GM21723 (cell line): Measurements from ENCODE around the gene GLB1L.
"Not testable (repeated sequence)": the region's sequence is repeated elsewhere in the genome, so short reads cannot be mapped to it uniquely, and the experiment has no call there.

Source experiments
- ATAC-seq: cut with Tn5 transposase; IDR thresholded peaks from one replicate; pipeline ENCODE4 v1.9.1; 2021; ENCODE audit warnings: mild to moderate bottlenecking, moderate library complexity; ENCODE audit not compliant: unreplicated experiment

The GLB1L gene

DNA sequence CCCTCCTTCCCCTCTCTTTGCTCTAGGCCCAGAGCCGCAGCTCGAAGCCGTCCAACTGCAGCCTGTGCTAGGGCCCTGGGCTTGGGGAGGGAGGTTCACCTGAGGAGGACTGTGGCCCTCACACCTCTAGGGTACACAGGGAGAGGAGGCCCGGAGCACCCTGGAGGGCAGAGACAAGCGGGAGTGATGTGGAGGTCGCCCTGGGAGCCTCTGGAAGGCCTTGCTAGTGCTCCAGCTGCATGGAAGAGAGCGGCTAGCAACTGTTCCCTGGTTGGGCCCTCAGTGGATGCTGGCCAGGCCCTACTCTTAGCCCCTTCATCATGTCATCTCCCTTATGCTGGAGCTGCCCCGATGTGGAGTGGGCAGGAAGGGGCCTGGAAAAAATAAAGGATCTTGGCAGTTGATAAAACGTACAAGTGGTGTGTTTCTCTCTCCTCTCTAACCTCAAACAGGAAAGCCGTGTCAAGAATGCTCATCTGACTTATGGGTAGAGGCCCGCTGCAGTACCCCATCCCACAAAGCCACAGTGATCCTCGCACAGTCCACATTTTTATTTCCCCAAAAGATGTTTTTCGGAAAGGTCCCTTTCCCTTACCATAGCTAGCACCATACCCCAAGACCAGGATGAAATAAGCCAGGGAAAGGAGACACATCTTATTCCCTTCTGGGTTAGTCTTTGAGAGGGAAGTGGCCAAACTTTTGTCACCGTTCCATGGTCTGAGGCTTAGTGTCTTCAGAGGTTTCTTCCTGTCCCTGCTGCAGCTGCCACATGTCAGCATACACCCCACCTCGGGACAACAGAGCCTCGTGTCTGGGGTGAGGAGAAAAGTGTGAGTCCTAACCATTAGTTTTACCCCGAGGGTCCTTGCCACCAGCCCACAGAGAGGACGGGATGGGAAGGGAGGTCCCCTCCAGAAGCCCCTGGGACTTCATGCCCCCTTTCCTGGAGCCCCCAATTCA lies 35.7 kb downstream of the GLB1L start:
- no peak for ATAC-seq

GRCh38 chr2:219207884-219208740 lies 37.1 kb downstream of the GLB1L start:
- no peak for ATAC-seq

DNA sequence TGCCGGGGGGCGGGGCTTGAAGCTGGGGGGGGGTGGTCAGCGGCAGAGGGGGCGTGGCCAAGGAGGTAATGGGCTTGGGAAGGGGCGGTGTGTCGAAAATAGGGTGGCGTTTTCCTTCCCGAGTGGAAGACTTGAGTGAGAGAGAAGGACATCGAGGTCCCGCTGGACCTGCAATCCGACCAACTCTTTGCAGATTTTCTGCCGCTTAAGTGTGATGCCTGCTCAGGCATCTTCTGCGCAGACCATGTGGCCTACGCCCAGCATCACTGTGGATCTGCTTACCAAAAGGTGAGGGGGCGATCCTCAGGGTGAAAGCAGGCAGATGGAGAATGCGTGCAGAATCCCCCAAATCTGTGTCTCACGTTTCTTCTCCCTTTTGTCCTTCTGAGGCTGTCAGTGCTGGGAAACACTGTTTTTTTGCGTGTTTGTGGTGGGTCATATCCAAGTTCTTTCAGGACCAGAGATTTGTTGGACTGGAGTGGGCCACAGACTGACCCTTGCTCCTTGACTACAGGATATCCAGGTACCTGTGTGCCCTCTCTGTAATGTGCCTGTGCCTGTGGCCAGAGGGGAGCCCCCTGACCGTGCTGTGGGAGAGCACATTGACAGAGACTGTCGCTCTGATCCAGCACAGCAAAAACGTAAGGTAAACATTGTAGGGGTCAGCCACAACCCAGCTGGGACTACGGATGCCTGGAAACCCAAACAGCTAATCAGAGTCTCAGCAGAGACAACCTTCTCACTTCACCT lies 37.9 kb downstream of the GLB1L start:
- no peak for ATAC-seq

DNA sequence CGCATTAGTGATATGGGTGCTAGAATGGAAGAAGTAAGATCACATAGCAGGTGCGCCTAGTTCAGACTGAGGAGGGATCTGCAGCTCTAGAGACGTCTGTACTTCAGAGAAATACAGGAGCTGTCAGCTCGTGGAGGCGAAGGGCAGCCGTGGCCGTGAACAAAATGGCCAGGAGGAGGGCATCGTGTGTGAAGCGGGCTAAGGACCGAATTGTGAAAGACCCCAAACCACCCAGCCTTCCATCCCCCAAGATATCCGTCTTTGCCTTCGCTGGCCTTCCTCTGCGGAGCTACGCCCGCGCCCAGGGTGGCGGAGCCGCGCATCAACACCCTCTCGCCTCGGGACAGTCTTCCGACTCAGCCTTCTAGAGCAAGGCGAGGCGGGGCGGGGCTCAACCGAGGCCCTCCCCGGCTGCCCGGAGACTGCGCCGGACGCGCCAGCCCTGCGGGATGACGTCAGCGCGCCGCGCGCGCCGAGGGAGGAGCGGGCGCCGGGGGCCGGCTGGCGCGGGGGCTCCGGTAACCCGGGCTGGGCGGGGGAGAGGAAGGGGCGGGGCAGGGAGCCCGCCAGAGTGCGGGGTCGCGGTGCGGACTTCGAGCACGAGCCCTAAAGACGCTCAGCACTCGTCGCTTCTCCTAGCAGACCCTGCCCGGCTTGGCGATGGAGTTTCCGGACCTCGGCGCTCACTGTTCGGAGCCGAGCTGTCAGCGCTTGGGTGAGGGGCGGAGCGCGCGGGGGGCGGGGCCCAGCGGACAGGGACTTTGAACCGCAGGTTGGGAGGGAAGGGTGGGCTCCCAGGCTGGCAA lies 38.7 kb downstream of the GLB1L start, which contains the start of gene ZFAND2B:
ZFAND2B (plus strand) TSS at position 455 of the 806 bp plus-strand sequence; CDS start at position 661, 206 bp downstream.
- ATAC-seq = peak; percentile 97

GRCh38 chr2:219205981-219206327 lies 39.3 kb downstream of the GLB1L start:
- no peak for ATAC-seq

- ATAC-seq = no peak
These were observed 40.1 kb downstream of the GLB1L start for GRCh38 chr2:219205165-219205538.

GRCh38 chr2:219204425-219205164 lies 40.6 kb downstream of the GLB1L start:
- ATAC-seq = no peak

DNA sequence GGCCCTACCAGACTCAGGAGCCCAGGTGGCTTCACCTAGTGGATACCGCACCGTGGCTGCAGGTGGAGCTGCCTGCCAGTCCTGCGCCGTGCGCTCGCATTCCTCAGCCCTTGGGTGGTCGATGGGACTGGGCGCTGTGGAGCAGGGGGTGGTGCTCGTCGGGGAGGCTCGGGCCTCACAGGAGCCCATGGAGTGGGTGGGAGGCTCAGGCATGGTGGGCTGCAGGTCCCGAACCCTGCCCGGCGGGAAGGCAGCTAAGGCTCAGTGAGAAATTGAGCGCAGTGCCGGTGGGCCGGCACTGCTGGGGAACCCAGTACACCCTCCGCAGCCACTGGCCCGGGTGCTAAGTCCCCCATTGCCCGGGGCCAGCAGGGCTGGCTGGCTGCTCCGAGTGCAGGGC lies 43.9 kb downstream of the GLB1L start:
- not testable (repeated sequence) for ATAC-seq

GRCh38 chr2:219200502-219201326 lies 44.5 kb downstream of the GLB1L start:
- not testable (repeated sequence) for ATAC-seq

DNA sequence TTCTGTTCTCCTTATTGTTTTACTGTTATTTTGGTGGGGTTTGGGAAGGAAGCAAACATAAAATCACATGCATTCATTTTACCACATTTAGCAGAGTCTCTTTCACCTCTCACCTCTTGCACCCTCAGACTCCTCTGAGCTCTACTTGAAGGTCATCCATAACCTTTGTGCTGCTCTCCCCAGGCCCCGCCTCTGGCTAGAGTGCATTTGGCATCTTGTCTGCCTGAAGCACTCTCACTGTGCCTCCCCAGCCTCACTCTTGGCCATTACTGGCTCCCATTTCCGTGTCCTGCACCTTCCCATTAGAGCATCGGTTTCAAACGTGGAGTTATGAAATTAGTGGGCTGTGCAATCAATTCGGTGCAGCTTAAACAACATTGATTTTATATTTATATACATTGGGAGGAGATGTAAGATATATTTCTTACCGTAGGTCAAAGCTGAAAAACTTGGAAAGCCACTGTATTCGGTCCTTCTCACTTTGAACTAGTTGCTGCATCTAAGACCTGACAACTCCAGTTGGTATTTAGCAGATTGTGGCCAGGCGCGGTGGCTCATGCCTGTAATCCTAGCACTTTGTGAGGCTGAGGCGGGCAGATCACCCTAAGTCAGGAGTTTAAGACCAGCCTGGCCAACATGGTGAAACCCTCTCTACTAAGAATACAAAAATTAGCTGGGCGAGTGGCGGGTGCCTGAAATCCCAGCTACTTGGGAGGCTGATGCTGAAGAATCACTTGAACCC lies 45.6 kb downstream of the GLB1L start:
- no peak for ATAC-seq

- no peak for ATAC-seq
These were observed 46.3 kb downstream of the GLB1L start for GRCh38 chr2:219198974-219199373.

- ATAC-seq = no peak
These were observed 47.9 kb downstream of the GLB1L start for GRCh38 chr2:219197388-219197787.

- no peak for ATAC-seq
These were observed 58.3 kb downstream of the GLB1L start for GRCh38 chr2:219186754-219187456.
